NB4 (cell line): ENCODE measurements around the gene ADGRB3.

Source experiments
- MYC ChIP-seq: IDR thresholded peaks from 2 replicates; pipeline ENCODE4 v1.6.1; 2011; ENCODE audit warnings: low read depth, low read length
- POLR2A ChIP-seq: IDR thresholded peaks from 2 replicates; pipeline ENCODE4 v1.6.1; 2011; ENCODE audit warnings: mild to moderate bottlenecking; ENCODE audit not compliant: insufficient read length; ENCODE audit errors: extremely low read depth
- TF ChIP-seq, protein P1 (sequence below): IDR thresholded peaks from one replicate; pipeline ENCODE4 v1.5.1; 2012; ENCODE audit warnings: low read depth, low read length
- TF ChIP-seq, protein P2 (sequence below): IDR thresholded peaks from 2 replicates; pipeline ENCODE4 v1.6.1; 2011; ENCODE audit warnings: low read depth, low read length

DNA sequence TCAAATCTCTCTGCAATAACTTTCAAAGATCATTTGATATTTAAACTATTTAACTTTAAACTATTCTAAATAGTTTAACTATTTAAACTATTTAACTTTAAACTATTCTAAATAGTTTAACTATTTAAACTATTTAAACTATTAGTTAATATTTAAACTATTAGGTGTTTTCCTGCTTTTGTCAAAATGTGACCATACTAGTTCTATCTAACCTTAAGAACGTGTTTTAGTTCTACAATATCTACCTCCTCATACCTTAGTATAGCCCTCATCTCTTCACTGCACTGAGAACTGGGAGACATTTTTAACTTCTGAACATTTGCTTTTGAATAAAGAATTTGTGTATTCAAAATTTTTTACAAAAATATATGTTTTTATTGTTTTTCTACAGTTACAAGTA lies 429.1 kb downstream of the ADGRB3 start:
- TF ChIP-seq, protein P1, sequence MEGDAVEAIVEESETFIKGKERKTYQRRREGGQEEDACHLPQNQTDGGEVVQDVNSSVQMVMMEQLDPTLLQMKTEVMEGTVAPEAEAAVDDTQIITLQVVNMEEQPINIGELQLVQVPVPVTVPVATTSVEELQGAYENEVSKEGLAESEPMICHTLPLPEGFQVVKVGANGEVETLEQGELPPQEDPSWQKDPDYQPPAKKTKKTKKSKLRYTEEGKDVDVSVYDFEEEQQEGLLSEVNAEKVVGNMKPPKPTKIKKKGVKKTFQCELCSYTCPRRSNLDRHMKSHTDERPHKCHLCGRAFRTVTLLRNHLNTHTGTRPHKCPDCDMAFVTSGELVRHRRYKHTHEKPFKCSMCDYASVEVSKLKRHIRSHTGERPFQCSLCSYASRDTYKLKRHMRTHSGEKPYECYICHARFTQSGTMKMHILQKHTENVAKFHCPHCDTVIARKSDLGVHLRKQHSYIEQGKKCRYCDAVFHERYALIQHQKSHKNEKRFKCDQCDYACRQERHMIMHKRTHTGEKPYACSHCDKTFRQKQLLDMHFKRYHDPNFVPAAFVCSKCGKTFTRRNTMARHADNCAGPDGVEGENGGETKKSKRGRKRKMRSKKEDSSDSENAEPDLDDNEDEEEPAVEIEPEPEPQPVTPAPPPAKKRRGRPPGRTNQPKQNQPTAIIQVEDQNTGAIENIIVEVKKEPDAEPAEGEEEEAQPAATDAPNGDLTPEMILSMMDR: no peak
- TF ChIP-seq POLR2A (no peak), MYC (no peak)
- TF ChIP-seq, protein P2, sequence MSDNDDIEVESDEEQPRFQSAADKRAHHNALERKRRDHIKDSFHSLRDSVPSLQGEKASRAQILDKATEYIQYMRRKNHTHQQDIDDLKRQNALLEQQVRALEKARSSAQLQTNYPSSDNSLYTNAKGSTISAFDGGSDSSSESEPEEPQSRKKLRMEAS: no peak
